T-helper 22 cell (primary cell): ENCODE results near the gene CEP128.

Experiments
- DNase-seq: peaks from one replicate; pipeline ENCODE4 v3.0.0-alpha.2; 2020; ENCODE audit warnings: low read depth

The CEP128 gene

DNA sequence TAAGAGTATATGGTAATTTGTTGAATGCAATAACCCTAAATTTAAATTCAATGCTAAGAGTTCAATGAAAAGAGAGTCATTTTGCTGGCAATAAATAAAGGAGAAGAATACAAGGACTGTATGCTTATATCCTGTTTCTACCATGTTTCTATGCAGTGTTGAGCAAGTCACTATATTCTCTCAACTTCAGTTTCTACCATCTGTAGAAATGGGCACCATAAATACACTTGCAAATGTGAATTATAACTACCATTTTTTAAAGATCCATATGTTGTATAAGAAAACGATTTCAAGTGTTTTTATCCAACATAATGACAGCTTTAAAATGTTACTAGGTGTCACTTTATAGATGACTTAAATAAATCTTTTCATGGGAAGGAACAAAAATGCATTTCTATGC, 170.3 kb downstream of the CEP128 start:
- no peak for DNase-seq

DNA sequence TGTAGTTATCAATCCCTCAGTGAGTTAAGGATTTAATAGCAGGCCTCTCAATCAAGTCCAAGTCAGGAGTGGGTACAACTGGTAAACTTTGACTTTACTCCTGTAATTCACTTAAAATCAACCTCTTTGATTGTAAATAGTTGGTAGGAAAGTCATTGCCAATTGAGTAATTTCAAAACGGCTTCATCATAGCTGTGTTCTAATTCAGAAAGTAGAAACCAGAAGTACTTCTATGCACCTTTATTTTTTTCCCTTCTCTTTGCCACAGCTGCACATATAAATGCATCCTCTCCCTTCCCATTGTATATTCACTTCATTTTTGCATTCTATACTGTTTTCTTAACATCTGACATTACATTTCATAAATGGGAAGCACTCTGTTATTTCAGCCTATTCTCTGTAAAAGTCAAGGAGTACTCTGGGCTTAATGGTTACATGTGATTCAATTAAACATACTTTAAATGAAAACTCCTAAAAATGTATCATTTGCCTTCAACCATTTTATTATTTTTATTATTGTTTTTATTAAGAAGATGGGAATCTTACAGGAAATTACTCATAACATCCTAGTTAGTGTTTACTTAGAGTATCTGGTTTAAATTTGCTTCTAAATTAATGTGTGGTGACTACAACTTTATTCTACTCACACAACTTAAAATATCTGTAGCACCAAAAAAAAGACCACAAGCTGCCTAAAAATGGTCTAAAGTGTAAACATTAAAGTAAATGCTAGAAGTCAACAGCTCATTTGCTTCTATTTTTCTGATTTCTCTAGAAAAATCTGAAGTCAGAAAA, 171.2 kb downstream of the CEP128 start:
- DNase-seq: no peak

DNA sequence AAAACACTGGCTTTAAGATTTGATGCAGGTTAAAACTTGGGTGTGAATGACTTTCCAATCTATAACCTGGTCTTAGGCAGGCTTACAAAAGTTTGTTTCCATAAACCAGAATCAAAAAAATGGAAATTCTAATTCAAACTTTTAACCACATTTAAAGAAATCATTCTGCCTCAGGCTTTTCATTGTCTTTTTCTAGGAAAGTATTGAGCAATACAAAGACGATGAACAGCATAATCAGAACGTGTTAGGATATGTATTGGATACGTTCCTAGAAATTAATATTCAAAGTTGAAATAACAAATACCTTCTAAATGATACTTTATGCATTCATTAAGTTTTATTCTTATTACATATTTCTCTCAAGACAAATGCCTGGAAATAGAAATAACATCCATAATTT, 172.9 kb downstream of the CEP128 start:
- DNase-seq: no peak

DNA sequence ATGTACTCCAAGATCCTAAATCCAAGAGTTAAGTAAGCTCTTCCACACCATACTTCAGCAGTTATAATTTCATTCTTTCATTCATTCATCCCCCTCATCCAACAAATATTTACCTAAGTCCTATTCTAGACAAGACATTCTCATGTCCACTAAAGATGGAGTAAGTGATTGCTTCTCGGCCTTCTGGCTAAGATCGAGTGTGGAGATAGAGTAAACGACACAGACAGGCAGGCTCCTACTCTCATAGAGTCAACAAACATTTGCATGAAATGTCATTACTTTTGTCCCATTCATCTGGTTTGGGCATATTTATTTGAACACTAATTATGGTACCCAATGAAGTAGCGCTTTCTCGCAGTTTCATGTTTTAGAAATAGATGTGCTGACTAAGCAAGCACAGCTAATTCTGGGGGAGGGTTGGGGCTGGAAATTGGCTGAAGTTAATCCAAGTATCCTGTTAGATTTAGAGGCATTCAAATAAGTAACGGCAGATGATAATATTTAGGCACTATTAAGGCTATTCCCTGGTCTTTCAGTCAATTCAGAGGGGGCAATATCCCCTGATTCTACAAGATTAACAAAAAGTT, 176.5 kb downstream of the CEP128 start:
- DNase-seq: no peak

DNA sequence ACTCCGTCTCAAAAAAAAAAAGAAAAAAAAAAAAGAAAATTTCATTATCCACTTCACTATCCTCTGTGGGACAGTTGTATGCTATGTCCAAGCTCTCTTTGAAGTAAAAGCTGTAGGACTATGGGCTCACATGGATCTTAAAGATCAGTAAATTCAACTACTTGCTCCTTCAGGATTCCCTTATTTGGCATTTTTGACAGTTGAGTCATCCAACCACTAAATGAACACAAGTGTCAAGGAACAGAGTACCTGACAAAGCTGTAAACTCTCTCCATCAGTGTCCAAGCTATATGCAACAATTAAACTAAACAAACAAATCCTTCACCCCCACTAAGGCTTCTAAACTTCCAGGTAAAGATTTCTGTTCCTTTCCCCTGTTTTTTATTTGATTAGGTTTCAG, 177.0 kb downstream of the CEP128 start:
- DNase-seq: no peak

DNA sequence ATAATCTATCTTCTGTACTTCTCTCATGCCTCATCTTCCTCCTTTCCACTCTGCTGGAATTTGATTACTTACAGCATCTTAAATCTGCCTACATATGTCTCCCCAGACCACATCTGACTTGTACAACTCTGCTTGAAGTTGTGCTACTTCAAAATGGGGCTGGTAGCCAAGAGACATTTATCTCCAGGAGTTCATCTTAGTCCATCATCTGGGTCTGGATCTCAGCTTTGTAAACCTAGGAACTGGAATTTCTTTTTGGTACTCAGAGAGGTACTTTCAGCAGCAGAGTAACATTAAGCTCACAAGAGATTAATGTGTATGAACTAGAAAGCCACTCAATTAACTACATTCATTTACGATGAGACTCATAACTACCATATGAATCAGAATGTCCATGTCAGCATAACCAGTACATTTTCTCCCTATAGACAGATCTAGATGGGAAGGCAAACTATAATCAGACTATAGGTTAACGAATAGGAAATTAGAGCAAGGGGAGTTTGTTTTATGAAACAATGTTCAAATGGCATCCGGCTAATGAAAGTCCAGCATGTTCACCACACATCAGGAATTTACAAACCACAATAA, 178.8 kb downstream of the CEP128 start:
- DNase-seq: no peak

DNA sequence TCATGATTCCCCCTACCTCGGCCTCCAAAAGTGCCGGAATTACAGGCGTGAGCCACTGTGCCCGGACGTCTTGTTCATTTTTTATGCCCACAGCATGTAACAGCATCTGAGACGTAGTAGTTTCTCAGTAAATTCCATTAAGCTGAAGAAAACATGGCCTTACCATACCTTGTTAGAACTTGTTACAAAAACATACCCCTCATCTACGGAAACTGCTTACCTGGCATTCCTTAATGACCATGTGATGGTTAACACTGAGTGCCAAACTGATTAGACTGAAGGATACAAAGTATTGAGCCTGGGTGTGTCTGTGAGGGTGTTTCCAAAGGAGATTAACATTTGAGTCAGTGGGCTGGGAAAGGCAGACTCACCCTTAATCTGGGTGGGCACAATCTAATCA, 186.8 kb downstream of the CEP128 start:
- DNase-seq: no peak

DNA sequence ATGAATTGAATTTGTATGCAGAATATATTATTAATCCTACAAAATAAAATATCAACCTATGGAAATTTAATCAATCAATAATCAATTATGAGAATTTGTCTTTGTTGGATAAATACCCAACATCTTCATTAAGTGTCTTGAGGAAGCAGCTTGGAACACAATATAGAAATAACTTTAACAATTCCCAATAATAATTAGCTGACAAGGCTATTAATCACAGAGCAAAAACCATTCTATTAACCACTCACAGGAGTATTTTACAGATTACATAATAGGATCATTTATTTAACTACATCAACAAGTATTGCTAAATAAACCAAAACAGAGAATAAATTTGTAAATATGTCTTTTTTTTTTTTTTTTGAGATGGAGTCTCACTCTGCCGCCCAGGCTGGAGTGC, 190.3 kb downstream of the CEP128 start:
- no peak for DNase-seq

DNA sequence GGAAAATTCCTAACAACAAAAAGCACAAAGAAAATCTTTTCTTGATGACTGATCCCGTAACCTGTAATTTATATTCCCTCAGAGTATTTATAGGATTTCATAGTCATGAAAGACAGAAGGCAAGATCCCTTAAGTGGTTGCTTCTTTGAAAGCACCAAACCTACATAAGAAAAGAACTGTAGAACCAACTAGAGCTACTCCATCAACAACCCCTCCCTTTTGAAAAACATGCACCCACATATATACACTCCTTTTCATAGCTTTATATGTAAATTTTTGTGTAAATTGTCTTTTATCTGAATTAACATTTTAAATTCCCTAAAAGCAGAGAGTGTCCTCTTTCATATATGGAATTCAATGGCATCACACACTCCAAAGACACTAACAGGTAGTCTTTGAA, 215.3 kb downstream of the CEP128 start:
- DNase-seq: no peak

DNA sequence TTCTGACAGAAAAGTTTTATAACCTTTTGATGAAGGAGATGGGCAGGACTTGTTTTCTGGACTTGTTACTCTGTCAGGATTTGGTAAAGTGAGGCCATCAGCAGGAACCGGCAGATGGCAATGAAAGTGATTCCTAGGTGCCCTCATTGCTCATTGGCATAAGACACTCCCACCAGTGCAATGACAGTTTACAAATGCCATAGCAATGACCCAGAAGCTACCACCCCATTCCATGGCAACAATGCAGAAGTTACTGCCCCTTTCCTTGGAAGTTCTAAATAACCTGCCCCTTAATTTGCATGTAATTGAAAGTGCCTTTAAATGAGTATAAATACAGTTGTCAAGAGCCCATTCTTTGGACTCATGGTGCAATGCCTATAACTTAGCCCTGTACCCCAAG, 222.6 kb downstream of the CEP128 start:
- DNase-seq: no peak

DNA sequence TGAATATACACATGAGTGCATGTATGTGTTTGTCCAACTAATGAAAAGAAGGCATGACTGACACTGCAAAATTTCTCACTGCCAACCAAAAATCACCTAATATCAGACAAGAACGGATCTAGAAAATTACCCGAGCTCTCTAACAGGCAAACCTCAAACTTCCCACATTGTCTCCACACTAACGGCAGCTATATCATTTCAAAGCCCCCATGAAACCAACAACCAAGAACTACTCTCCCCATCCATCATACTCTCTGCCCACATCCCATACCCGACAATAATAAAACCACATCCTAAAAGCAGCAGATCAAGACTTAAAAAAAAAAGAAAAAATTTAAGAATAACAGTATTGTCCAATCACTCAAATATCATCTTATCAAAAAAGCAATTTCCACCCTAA, 227.1 kb downstream of the CEP128 start:
- no peak for DNase-seq

DNA sequence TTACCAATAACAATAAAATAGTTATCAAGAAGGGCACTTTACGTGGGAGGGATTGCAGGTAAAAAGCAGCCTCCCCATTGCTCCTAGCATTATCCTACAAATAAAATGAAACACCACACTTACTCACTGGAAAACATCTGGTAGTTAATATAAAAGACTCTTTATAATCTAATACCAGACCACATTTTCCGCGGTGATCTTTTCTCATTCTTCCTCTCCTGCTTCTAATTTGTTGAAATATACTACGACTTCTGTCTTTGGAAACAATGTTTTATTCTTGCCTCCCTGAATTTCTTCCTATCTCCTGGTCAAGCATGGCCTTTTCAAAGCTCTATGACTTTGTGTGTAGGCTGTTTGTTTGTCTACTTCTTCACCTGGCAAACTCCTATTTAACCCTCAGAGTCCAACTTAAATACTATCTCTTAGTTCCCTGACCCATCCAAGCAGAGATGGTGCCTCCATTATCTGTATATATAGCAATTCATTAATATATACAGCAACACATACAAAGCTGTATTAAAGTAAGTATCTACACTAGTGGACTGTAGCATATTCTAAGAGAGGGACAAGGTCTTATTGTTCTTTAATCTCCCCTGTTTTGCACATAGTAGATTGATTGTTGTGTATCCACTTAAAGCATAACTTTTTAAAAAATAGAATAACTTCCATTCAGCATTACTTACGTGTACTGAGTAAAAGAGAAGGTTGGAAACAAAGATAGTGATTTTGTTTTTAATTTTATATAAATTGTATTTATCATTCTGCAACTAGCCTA, 228.3 kb downstream of the CEP128 start:
- no peak for DNase-seq

DNA sequence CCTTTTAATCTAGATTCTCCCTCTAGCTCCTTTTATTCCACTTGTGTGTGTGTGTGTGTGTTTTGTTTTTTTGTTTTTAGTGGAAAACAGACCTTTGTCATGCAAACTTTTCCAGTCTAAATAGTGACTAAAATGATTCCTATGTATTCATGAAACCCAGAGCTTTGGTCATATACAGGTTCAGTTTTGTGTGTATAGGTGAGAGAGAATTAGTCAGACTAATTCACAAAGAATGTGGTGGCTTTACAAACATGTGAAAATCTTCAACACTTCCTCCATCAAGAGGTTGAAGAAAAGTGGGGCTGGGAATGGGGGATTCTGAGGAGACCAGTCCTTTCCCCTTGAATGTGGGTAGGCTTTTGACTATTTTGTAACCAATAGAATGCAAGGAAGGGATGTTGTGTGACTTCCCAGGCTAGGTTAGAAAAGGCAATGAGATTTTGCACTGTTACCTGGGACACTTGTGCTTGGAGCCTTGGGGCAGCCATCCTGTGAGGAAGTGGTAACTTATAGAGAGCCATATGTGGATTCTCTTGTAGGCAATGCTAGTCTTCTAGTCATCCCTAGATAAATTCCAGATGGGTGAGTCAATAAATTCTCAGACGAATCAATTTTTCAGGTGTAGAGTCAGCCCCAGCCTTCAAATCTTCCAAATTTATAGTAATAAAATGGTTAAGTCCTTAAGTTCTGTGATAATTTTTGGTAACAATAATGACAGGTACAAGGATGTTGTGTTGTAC, 236.1 kb downstream of the CEP128 start:
- no peak for DNase-seq

DNA sequence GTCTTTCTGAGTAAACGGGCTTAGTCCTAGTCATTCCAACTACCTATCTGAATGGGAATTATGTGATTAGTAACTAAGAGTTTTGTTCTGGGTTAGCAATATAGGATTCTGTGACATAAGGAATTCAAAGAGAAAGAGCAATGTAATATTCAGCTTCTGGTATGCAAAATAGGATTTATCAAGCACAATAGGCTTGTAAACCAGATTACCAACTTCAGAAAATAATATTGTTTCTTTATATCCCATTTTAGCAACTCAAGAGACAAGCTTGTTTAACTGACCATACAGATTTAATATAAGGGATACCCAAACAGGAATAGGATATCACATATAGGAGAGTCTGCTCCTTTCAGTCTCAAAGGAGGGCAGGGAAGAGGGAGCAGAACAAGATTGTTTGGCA, 240.9 kb downstream of the CEP128 start:
- DNase-seq: no peak

DNA sequence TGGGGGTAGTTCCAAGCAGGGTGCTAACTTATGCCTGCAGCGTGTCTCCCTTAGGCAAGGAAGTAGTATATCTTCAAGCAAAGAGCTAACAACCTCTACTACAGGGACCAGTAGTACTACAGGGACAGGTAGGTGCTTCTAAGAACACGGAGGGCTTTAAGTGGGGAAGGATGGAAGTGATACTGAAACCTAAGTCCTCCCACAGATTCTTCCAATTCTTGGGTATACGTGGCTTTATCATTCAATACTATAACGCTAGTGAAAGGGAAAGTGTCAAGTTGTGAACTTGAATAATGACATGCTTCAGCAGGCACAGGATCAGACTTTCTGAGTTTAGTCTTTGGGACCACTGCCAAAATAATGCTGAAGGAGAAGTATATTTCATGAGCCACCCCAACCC, 241.7 kb downstream of the CEP128 start:
- no peak for DNase-seq

DNA sequence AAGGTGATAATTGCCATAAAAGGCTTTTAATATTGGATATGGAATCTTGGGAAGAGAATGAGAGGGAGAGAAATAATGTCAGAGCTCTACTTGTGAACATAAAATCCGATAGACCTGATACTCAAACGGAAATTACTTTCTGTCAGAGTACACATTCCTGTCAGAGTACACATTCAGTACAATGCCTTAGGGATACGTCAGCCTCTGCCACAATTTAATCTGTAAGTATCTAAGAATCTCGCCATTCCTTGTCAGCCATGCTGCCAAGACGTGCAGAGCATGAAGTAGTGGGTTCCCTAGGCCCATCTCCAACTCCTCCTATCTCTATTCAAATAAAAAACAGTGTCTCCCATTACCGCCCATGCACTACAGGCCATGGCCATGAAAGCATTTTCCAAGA, 242.6 kb downstream of the CEP128 start:
- no peak for DNase-seq

DNA sequence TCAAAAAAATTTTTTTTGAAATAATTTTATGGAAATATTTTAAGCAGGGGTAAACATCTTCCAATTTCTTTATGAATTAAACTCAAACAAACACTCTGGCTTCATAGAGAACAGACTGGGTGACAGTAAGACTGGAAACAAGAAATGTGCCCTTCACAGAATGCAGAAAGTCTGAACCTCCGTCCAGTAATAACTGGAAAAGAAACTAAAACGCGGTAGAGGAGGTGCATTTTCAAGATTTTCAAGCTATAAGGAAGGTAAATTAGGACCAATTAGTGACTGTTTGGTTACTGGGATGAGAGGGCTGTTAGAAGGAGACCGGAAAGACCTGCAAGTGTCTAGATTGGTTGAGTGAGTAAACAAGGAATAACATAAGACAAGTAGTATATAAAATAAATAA, 245.7 kb downstream of the CEP128 start:
- no peak for DNase-seq

DNA sequence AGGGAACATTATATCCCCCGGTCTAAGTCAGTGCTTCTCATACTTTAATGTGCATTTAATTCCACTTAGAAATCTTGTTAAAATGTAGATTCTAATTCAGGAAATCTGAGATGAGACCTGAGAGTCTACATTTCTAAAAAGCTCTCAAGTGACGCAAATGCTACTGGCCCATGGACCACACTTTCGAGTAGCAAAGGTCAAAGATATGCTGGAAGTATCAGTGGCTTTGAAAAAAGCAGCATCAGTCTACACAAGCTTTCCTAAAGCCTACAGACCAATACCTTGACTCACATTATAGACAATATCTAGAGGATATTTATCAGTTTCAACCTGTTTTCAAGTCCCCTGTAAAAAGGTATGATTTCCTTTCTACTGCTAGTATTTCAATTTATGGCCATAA, 248.6 kb downstream of the CEP128 start:
- no peak for DNase-seq

DNA sequence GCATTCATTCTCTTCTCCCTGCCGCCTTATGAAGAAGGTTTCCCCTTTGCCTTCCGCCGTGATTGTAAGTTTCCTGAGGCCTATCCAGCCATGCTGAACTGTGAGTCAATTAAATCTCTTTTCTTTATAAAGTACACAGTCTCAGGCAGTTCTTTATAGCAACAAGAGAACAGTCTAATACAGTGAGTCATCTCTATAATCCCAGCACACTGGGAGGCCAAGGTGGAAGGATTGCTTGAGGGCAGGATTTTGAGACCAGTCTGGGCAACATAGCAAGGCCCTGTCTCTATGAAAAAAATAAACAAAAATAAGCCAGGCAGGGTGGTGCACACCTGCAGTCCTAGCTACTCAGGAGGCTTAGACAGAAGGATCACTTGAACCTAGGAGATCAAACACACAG, 259.9 kb downstream of the CEP128 start:
- DNase-seq: no peak

DNA sequence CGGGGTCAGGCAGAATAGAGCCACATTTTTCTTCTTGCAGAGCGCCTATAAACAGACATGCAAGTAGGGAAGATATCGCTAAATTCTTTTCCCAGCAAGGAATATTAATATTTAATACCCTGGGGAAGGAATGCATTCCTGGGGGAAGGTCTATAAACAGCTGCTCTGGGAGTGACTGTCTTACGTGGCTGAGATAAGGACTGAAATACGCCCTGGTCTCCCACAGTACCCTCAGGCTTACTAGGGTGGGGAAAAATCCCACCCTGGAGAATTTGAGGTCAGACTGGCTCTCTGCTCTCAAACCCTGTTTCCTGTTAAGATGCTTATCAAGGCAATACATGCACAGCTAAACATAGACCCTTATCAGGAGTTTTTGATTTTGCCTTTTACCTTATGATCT, 262.3 kb downstream of the CEP128 start:
- DNase-seq: no peak

DNA sequence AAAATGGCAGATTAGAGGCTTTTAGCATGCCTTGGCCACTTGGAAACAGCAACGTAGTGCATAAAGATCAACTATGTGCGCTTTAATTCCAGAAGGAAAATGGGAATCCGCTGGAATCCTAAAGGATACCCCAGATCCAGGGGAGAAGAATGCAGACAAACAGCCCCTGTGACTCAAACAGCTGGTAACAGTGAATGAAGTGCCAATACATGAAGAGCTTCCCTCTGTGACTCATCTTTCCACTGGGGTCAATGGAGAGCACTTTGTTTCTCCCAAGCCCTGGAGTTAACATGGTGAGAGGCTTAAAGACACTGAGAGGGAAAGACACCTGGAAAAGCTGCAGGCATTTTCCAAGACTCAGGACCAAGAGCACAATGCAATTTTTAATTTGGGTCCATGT, 263.1 kb downstream of the CEP128 start:
- no peak for DNase-seq

DNA sequence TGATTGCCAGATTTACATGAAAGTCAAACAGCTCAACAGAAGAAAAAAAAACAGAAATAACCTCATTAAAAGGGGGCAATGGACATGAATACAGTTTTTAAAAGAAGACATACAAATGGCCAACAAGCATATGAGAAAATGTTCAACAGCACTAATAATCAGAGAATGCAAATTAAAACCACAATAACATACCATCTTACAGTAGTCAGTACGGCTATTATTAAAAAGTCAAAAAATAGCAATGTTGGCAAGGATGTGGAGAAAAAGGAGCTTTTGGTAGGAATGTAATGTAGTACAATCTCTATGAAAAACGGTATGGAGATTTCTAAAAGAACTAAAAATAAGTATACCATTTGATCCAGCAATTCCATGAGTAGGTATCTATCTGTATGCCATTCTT, 272.1 kb downstream of the CEP128 start:
- no peak for DNase-seq
